Activated CD8-positive, alpha-beta memory T cell treated with anti-CD3 and anti-CD28 coated beads for 48 hours (primary cell): ENCODE measurements around the gene NSMCE1.

Experiments used
- DNase-seq, 3 experiments: peaks; one replicate each; pipeline ENCODE4 v3.0.0-alpha.2; 2020; ENCODE audit warnings: low read depth in 2 of 3, low spot score in 2 of 3

The NSMCE1 gene

GRCh38 chr16:27198451-27199234 is 69.9 kb downstream of the NSMCE1 start:
- DNase-seq: no peak

- no peak for DNase-seq
Measured at GRCh38 chr16:27197004-27197403, 71.6 kb downstream of the NSMCE1 start.

GRCh38 chr16:27195941-27196595 is 72.5 kb downstream of the NSMCE1 start:
- DNase-seq: no peak

GRCh38 chr16:27195076-27195741 is 73.4 kb downstream of the NSMCE1 start:
- DNase-seq: no peak

GRCh38 chr16:27193300-27193990 is 75.1 kb downstream of the NSMCE1 start:
- DNase-seq: no peak

- DNase-seq: no peak
Measured at GRCh38 chr16:27191352-27191924, 77.1 kb downstream of the NSMCE1 start.

GRCh38 chr16:27190316-27190871 is 78.2 kb downstream of the NSMCE1 start:
- no peak for DNase-seq

- DNase-seq: no peak
Measured at GRCh38 chr16:27189335-27189972, 79.1 kb downstream of the NSMCE1 start.

GRCh38 chr16:27188633-27189032 is 79.9 kb downstream of the NSMCE1 start:
- no peak for DNase-seq

GRCh38 chr16:27185776-27186130 is 82.8 kb downstream of the NSMCE1 start:
- no peak for DNase-seq

GRCh38 chr16:27182906-27183405 is 85.6 kb downstream of the NSMCE1 start:
- no peak for DNase-seq

- DNase-seq: no peak
Measured at GRCh38 chr16:27181019-27181790, 87.4 kb downstream of the NSMCE1 start.

- peak; percentile 59 to 86 (median 82) for DNase-seq
Measured at GRCh38 chr16:27179500-27180072, 89.0 kb downstream of the NSMCE1 start.

GRCh38 chr16:27177031-27177774 is 91.4 kb downstream of the NSMCE1 start:
- no peak for DNase-seq

- DNase-seq: no peak
Measured at GRCh38 chr16:27175888-27176287, 92.7 kb downstream of the NSMCE1 start.
